Spleen (tissue), 7 donors: ENCODE data around the gene FRMD6.

Experiments
- POLR2A ChIP-seq, 3 donors: fragments of 450-650 bp; IDR thresholded peaks; one replicate each; pipeline ENCODE4 v1.5.1; 2017; ENCODE audit warnings: antibody characterized with exemption in 3 of 3, mild to moderate bottlenecking in 1 of 3
- POLR2AphosphoS5 ChIP-seq, 3 donors: sonication (generic); formaldehyde crosslinking; IDR thresholded peaks; one replicate each; pipeline ENCODE4 v1.5.1; 2017; ENCODE audit warnings: antibody characterized with exemption in 3 of 3
- TF ChIP-seq, protein P1 (sequence below), 11 experiments: fragments of 200-600 bp in 7 of 11; fragments of 450-650 bp in 4 of 11; sonication (generic) in 4 of 11; IDR thresholded peaks in 8 of 11; conservative IDR thresholded peaks in 3 of 11; 1 replicate in 7 of 11; 2 replicates in 4 of 11; pipeline versions ENCODE4 v1.4.0 to v1.8.0; 2016 to 2021; ENCODE audit warnings: antibody characterized with exemption in 11 of 11, inconsistent platforms in 4 of 11, mild to moderate bottlenecking in 1 of 11
- donor health status: DM: no; HTN: no; CAD: no; lungs with moderate emphysema.
- donor health status: DM: no; HTN: no; CAD: no.
- donor health status: DM: no; HTN: no; CAD: no.

DNA sequence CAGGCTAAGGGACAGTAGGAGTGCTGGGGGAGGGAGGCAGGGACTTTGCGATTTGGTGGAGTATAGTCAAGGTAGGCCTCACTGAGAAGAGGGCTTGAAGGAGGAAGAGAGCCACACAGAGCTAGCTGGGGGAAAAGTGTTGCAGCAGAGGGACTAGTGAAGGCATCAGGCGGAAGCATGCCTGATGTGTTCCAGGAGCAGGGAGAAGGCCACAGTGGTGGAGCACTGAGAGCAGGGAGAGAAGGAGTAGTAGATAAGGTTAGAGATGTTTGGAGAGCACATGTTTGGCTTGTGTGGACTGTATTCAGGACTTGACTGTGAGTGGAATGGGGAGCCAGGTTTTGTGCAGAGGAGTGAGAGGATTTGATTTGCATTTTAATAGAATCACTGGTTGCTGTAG lies 9.0 kb downstream of the FRMD6 start:
- TF ChIP-seq, protein P1, sequence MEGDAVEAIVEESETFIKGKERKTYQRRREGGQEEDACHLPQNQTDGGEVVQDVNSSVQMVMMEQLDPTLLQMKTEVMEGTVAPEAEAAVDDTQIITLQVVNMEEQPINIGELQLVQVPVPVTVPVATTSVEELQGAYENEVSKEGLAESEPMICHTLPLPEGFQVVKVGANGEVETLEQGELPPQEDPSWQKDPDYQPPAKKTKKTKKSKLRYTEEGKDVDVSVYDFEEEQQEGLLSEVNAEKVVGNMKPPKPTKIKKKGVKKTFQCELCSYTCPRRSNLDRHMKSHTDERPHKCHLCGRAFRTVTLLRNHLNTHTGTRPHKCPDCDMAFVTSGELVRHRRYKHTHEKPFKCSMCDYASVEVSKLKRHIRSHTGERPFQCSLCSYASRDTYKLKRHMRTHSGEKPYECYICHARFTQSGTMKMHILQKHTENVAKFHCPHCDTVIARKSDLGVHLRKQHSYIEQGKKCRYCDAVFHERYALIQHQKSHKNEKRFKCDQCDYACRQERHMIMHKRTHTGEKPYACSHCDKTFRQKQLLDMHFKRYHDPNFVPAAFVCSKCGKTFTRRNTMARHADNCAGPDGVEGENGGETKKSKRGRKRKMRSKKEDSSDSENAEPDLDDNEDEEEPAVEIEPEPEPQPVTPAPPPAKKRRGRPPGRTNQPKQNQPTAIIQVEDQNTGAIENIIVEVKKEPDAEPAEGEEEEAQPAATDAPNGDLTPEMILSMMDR (IDR thresholded peaks at IDR 0.05 in 8 of 11, conservative IDR thresholded peaks at IDR 0.05 in 3 of 11) = no peak
- no peak for TF ChIP-seq POLR2A (IDR thresholded peaks at IDR 0.05)
- no peak for TF ChIP-seq POLR2AphosphoS5 (IDR thresholded peaks at IDR 0.05)
